GM13976 (cell line): Measurements from ENCODE around the gene F2R.
"Not testable (repeated sequence)": the region's sequence is repeated elsewhere in the genome, so short reads cannot be mapped to it uniquely, and the experiment has no call there.

Experiments used
- DNase-seq: peaks from one replicate; pipeline ENCODE4 v3.0.0; 2012; ENCODE audit warnings: low spot score
- in situ Hi-C: fragments of 300-500 bp; cut with MboI; formaldehyde crosslinking; loops from one replicate; pipeline ENCODE4 v1.12.0; 2022; ENCODE audit warnings: low sequenced_read_pairs, mixed read lengths, inconsistent platforms; ENCODE audit not compliant: unreplicated experiment
- TF ChIP-seq, protein P1 (sequence below): IDR thresholded peaks from 2 replicates; pipeline ENCODE4 v1.5.1; 2012; ENCODE audit warnings: borderline replicate concordance, mild to moderate bottlenecking; ENCODE audit not compliant: insufficient read depth; ENCODE audit errors: extremely low read depth, missing control alignments, control extremely low read depth

The F2R gene

GRCh38 chr5:76674330-76675066 lies 41.4 kb upstream of the F2R start:
- in situ Hi-C loops = no loop called here

GRCh38 chr5:76675364-76675763 lies 40.6 kb upstream of the F2R start:
- DNase-seq = no peak
- in situ Hi-C loops = no loop called here
- TF ChIP-seq, protein P1, sequence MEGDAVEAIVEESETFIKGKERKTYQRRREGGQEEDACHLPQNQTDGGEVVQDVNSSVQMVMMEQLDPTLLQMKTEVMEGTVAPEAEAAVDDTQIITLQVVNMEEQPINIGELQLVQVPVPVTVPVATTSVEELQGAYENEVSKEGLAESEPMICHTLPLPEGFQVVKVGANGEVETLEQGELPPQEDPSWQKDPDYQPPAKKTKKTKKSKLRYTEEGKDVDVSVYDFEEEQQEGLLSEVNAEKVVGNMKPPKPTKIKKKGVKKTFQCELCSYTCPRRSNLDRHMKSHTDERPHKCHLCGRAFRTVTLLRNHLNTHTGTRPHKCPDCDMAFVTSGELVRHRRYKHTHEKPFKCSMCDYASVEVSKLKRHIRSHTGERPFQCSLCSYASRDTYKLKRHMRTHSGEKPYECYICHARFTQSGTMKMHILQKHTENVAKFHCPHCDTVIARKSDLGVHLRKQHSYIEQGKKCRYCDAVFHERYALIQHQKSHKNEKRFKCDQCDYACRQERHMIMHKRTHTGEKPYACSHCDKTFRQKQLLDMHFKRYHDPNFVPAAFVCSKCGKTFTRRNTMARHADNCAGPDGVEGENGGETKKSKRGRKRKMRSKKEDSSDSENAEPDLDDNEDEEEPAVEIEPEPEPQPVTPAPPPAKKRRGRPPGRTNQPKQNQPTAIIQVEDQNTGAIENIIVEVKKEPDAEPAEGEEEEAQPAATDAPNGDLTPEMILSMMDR = no peak

More at GRCh38 chr5:76674330-76675066, 41.4 kb upstream of the F2R start:
- TF ChIP-seq, protein P1 = no peak
- no peak for DNase-seq

DNA sequence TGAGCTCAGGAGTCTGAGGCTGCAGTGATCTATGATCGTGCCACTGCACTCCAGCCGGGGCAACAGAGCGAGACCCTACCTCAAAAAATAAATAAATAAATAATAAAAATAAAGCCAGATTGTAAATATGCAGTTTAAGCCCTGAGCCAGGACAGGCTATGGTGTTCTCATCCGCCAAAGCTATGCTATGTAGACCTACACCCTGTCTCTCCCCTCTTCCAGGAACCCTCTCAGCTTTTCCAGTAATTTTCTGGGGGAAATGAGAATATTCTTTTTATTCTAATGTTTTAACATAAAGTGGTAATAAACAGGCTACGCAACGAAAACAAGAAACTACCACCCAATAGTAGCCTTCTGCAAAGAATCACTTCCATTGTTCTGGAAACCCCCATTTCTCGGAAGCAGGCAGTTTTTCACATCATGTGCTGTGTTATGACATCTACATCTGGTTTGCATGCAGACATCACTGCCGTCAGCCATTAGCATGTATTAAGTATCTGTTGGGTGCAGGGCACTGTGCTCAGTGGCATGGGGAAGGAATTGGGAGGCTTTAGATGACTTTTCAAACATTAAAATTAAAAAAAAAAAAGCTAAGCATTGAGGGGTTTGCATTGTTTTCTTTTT lies 38.0 kb upstream of the F2R start:
- in situ Hi-C loops = no loop called here
- TF ChIP-seq, protein P1 = no peak
- DNase-seq = no peak

- DNase-seq = no peak
- in situ Hi-C loops = no loop called here
- TF ChIP-seq, protein P1 = no peak
Observed at GRCh38 chr5:76679231-76679630, 36.7 kb upstream of the F2R start.

GRCh38 chr5:76680826-76681225 lies 35.1 kb upstream of the F2R start:
- in situ Hi-C loops, DNase-seq: not testable (repeated sequence)

DNA sequence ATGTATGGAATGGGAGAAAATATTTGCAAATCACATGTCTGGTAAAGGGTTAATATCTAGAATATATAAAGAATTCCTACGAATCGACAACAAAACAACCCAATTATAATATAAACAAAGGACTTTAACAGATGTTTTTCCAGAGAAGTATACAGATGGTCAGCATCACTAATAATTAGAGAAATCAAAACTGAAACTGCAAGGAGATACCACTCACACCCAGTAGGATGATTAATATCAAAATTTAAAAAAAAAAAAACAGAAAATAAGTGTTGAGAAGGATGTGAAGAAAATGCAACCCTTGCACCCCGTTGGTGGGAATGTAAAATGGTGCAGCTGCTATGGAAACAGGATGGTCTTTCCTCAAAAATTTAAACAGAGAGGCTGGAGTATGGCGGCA lies 34.6 kb upstream of the F2R start:
- no peak for DNase-seq
- TF ChIP-seq, protein P1 = no peak
- in situ Hi-C loops = no loop called here

DNA sequence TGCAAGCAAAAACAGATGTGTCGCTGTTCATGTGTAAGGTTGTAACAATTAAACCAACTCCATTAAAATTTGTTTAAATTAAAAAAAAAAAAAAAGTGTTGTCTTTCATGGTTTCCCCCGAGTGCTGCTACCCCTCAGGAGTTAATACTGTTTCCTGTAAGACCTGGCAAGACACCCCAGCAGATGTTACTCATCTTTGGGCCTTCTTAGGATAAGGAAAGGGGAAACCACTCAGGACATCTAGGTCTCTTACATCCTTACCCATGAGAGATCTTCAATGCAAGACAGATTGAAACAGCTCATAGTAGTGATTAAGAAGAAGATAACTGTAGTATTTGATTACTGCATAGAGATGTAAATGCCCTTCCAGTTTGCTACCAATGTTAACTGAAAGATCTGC lies 33.5 kb upstream of the F2R start:
- TF ChIP-seq, protein P1 = no peak
- DNase-seq = no peak
- in situ Hi-C loops = no loop called here
